ENCODE measurements around the gene TMEM63A.
"Not testable (repeated sequence)": the region's sequence is repeated elsewhere in the genome, so short reads cannot be mapped to it uniquely, and the experiment has no call there.

Gene TMEM63A

GRCh38 chr1:225823811-225824261 lies 58.3 kb downstream of the TMEM63A start:
- in situ Hi-C loops (cut with MboI; ENCODE audit: low sequenced_read_pairs) = no loop called here

- in situ Hi-C loops (cut with MboI; ENCODE audit: low sequenced_read_pairs) = no loop called here
These were observed 59.4 kb downstream of the TMEM63A start for GRCh38 chr1:225822655-225823403.

- in situ Hi-C loops (cut with MboI; ENCODE audit: low sequenced_read_pairs) = no loop called here
These were observed 61.6 kb downstream of the TMEM63A start for GRCh38 chr1:225820522-225821120.

- in situ Hi-C loops (cut with MboI; ENCODE audit: low sequenced_read_pairs) = no loop called here
These were observed 62.6 kb downstream of the TMEM63A start for GRCh38 chr1:225819346-225820192.

- in situ Hi-C loops (cut with MboI; ENCODE audit: low sequenced_read_pairs) = no loop called here
These were observed 64.0 kb downstream of the TMEM63A start for GRCh38 chr1:225818229-225818628.

- in situ Hi-C loops (cut with MboI; ENCODE audit: low sequenced_read_pairs) = no loop called here
These were observed 64.5 kb downstream of the TMEM63A start for GRCh38 chr1:225817611-225818061.

GRCh38 chr1:225816643-225817538 lies 65.3 kb downstream of the TMEM63A start:
- in situ Hi-C loops (cut with MboI; ENCODE audit: low sequenced_read_pairs) = no loop called here

DNA sequence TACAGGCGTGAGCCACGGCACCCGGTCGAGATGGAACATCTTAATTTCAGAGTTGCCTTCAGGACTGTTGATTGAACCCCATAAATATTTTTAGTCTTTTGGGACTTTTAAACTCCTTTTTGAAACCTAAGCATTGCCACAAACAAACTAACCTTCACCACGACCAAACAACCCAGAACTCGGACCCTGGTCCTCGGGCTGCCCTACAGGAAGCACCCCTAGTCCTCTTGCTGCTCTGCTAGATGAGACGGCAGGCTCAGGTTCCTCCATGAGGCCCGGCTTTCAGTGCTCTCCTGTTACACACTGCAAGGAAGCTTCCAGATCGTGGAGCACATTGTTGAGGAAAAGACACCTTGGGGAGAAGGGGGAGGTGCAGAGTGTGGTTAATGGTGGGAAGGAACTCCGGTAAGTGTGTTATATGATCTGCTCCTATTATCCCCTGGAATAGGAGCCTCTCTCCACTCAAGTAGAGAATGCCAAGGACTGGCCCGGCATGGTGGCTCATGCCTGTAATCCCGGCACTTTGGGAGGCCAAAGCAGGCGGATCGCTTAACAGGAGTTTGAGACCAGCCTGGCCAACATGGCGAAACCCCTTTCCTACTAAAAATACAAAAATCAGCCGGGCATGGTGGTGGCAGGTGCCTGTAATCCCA lies 66.5 kb downstream of the TMEM63A start:
- in situ Hi-C loops (cut with MboI; ENCODE audit: low sequenced_read_pairs) = no loop called here

DNA sequence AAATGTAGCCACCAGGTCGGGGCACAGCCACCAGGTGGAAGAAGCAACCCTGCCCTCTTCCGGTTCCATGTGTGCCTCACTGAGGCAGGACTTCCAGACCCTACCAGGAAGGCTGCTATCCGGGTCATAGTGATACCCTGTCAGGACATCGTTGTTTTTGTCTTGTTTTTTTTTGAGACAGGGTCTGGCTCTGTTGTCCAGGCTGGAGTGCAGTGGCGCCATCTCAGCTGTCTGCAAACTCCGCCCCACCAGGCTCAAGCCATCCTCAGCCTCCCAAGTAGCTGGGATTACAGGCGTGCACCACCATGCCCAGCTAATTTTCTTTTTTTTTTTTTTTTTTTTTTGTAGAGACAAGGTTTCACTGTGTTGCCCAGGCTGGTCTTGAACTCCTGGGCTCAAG lies 67.1 kb downstream of the TMEM63A start:
- in situ Hi-C loops (cut with MboI; ENCODE audit: low sequenced_read_pairs) = not testable (repeated sequence)

DNA sequence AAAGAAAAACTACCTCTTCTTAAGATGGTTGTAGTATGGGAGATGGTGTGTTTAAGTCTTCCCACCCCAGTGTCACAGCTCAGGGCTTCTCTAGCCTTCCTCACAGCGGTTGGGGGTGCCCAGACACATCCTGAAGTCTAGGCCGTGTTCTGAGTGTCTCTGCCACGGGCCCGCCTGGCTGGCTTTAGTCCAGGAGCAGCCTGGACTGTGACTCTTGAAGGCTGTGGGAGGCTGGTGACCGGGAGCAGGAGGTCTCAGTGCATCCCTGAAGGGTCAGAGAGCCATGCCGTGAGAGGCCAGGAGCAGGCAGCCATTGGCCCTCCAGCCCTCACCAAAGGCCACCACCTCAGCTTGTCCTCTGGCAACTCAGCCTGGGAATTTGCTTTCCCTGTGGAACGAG lies 67.8 kb downstream of the TMEM63A start:
- in situ Hi-C loops (cut with MboI; ENCODE audit: low sequenced_read_pairs) = no loop called here

DNA sequence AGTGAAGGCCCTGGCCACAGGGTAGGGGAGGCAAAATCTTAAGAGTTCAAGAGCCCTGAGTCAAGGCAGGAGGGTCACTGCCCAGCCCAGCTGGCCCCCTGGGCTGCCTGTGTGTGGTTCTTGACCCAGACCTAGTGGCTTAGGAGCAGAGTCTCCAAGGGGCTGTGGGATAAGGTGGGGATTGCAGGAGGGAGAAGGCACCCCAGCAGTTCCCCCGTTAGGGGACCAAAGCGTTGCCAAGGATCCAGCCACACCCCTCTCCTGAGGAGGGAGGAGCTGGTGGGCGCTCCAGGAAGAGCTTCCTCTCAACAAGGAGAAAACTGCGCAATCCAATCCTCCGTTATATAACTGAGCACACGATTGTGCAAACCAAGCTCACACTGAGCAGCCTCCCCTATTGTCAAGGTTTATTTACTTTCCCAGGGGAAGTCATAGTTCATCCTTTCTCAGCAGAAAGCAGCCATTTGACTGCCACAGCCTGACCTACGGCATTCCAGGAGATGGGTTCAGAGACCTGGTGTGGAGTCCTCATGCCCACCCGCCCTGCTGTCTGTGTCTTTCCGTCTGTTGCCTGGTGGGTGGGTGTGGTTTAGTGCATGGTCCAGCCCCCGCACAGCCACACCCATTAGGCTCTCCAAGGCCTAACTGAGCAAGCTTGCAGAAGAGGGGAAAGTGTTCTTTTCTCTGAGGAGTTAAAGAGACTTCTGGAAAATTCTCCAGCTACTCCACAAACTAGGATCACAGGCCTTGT lies 68.8 kb downstream of the TMEM63A start:
- in situ Hi-C loops (cut with MboI; ENCODE audit: low sequenced_read_pairs) = no loop called here

DNA sequence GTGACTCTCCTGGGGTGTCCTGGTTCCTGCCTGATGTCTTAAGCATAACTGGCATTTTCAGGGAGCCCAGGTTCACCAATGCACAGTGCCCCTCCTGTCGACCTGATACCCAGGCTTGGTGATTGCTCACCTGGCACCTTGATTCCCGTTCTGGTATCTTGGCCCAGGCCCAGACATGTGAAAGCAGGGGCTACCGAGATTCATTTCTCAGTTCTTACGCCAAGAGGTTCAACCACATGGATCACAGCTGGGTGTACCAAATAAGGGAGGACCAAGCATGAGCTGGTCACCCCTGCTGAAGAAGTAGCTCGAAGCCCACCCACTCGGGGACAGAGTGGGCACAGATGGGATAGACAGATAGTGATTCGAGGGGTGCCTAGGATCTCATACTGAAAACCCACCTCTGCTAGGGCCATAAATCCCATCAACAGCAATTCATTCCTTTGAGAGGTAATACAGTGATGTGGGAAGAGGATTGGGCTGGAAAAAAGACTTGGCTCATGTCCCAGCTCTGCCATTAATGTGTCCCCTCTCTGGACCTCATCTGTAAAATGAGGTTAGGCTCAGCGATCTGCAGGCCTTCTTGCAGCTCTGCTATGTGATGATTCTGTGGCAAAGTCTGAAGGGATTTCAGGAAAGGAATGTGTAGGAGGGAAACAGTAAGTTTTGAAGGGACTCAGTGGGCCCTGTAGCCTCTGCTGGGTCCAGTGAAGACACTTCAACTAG lies 69.5 kb downstream of the TMEM63A start:
- in situ Hi-C loops (cut with MboI; ENCODE audit: low sequenced_read_pairs) = no loop called here

- in situ Hi-C loops (cut with MboI; ENCODE audit: low sequenced_read_pairs) = no loop called here
These were observed 70.3 kb downstream of the TMEM63A start for GRCh38 chr1:225811622-225812487.

DNA sequence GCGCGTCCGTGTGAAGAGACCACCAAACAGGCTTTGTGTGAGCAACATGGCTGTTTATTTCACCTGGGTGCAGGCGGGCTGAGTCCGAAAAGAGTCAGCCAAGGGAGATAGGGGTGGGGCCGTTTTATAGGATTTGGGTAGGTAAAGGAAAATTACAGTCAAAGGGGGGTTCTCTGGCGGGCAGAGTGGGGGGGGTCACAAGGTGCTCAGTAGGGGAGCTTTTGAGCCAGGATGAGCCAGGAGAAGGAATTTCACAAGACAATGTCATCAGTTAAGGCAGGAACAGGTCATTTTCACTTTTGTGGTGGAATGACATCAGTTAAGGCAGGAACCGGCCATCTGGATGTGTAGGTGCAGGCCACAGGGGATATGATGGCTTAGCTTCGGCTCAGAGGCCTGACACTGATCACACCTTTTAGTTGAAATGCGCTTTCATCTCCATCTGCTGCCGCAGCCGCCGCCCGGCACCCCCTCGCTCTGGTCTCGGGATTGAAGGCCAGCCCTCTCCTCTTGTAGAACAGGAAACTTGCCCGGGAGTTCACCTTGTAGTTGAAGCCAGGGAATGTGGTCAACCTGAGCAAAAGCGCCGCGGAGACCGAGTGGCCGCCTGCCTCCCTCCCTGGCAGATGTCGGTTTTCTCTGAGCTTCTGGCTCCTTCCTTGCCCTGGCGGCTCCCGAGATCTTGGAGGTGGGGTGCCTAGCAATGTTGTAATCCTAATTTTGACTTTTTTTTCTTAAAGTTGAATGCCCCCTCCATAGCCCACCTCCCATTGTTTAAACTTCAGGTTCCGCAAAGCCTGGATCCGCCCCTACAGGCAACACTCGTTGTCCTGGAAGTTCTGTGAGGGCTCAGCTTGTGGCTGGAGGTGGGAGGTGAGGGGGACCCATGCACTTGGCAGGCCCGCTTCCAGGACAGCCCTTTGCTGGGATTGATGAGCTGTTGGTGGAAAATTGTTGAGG lies 71.3 kb downstream of the TMEM63A start:
- in situ Hi-C loops (cut with MboI; ENCODE audit: low sequenced_read_pairs) = not testable (repeated sequence)

- in situ Hi-C loops (cut with MboI; ENCODE audit: low sequenced_read_pairs) = no loop called here
These were observed 72.2 kb downstream of the TMEM63A start, which contains the start of gene EPHX1 for GRCh38 chr1:225809842-225810578. TSS of gene EPHX1 (plus strand) at chr1:225810124. CDS start at chr1:225828730, 18,606 bp downstream.

GRCh38 chr1:225808136-225808535 lies 74.0 kb downstream of the TMEM63A start:
- in situ Hi-C loops (cut with MboI; ENCODE audit: low sequenced_read_pairs) = no loop called here

Data from HL-60/S4 (cell line).